Psoas muscle (tissue), 8 donors: ENCODE data around the gene SLFNL1. TPM values are rescaled to one million over a fixed set of nuclear protein-coding genes. Genes with fewer than 3 reads are reported as not detected.

Experiments
- ATAC-seq, 4 donors: fragments of 200-7000 bp; cut with Tn5 transposase; one replicate each; pipeline ENCODE4 v1.9.1; 2020; ENCODE audit warnings: moderate library complexity in 3 of 4, mild to moderate bottlenecking in 2 of 4
- DNase-seq, 2 donors: peaks; one replicate each; pipeline ENCODE4 v3.0.0-alpha.2; 2020
- H3K27ac ChIP-seq: fragments of 200-600 bp; one replicate; pipeline ENCODE4 v1.8.0; 2022
- H3K27me3 ChIP-seq, 3 donors: fragments of 200-600 bp in 1 of 3; one replicate each; pipeline versions ENCODE4 v1.6.1 to v1.8.0; 2013 to 2022; ENCODE audit warnings: low read length in 2 of 3, mild to moderate bottlenecking in 2 of 3, moderate library complexity in 1 of 3; ENCODE audit not compliant: insufficient read depth in 3 of 3
- H3K36me3 ChIP-seq, 2 donors: fragments of 200-600 bp in 1 of 2; one replicate each; pipeline versions ENCODE4 v1.6.1 to v1.8.0; 2013 to 2022; ENCODE audit warnings: low read depth in 1 of 2, mild to moderate bottlenecking in 1 of 2, moderate library complexity in 1 of 2; ENCODE audit not compliant: insufficient read depth in 1 of 2
- H3K4me1 ChIP-seq: fragments of 200-600 bp; one replicate; pipeline ENCODE4 v1.8.0; 2022
- H3K4me3 ChIP-seq: fragments of 200-600 bp; one replicate; pipeline ENCODE4 v1.8.0; 2022; ENCODE audit warnings: mild to moderate bottlenecking
- H3K9me3 ChIP-seq: fragments of 200-600 bp; one replicate; pipeline ENCODE4 v1.8.0; 2022
- WGBS, 3 donors: extraction: QIAGEN DNeasy Blood & Tissue Kit; methylation state at CpG; one replicate each; pipeline versions ENCODE4 v1.1.6 to v1.1.7; 2013; 5-methylcytosine and 5-hydroxymethylcytosine counted together
- intact Hi-C, 2 donors: fragments of 100-400 bp; cut with DNase I; formaldehyde crosslinking; loops; one replicate each; pipeline versions ENCODE4 v1.11.0 to v1.14.2; 2022
- polyA plus RNA-seq, 3 donors: library from polyadenylated mRNA; stranded (reverse); fragments of 200-250 nt; gene quantifications; one replicate each; pipeline ENCODE4 v1.2.3, GENCODE V29; 2013
- total RNA-seq, 4 donors: library from RNA; stranded (reverse); fragmentation: NEBNext Ultra II Directional in 2 of 4; extraction: Animal tissue kit (Norgen Biotek cat#: 25700) in 2 of 4; gene quantifications; one replicate each; pipeline versions ENCODE4 v1.2.1 to v1.2.4, GENCODE V29; 2021 to 2023
- TF ChIP-seq, protein P1 (sequence below): fragments of 200-600 bp; IDR thresholded peaks from one replicate; pipeline ENCODE4 v1.8.0; 2022; ENCODE audit warnings: antibody characterized with exemption
- donor health status: healthy with polysubstance abuse.
- donor health status: DM: no; HTN: no; CAD: no; lungs with moderate emphysema.
- donor health status: Bipolar disorder and iron deficiency.
- donor health status: healthy.
- donor health status: DM: yes; HTN: yes; CAD: no.
- donor health status: DM: no; HTN: no; CAD: no.
- donor health status: DM: no; HTN: no; CAD: no.
- donor health status: DM: yes; HTN: yes; CAD: no.

SLFNL1 gene
- total and polyA plus RNA-seq, 7 donors = 0.13 to 0.58 (median 0.17) TPM

DNA sequence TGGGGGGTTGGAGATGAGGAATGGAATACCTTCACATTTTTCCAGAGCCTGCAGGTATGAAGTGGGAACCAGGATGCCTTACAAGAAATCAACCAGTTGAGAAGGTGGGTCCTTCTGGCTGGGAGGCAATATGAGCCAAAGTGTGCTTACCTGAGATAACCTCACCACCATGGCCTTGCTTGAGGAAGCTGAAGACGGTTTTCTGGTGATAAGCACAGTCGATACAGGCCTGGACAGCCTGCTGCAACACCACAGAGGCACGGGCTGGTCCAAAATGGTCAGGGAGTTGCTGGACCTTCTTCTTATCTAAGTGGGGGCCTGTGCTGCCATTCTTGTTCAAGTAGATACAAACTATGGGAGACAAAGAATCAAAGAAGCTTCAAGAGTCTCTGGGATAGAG, 27.0 kb upstream of the SLFNL1 start:
- Histone ChIP-seq H3K27me3 (no peaks in the 10 kb centered on the region), H3K27ac (no peak overlapping the region), H3K4me1 (peaks cover 26% of the 10 kb centered on the region), H3K4me3 (no peak overlapping the region), H3K36me3 (peaks cover 2 to 34% of the 10 kb centered on the region in 2 donors), H3K9me3 (no peaks in the 10 kb centered on the region)
- intact Hi-C loops = loop anchor here in 1 of 2 donors (10.0 kb wide), 1 partner anchor 66 kb away; no protein-coding TSS in a partner anchor
- WGBS, 3 donors = 92 to 96% (median 95%) methylated on average over 3 of the region's 3 CpGs
- DNase-seq (no peak), ATAC-seq (no peak)
- TF ChIP-seq, protein P1, sequence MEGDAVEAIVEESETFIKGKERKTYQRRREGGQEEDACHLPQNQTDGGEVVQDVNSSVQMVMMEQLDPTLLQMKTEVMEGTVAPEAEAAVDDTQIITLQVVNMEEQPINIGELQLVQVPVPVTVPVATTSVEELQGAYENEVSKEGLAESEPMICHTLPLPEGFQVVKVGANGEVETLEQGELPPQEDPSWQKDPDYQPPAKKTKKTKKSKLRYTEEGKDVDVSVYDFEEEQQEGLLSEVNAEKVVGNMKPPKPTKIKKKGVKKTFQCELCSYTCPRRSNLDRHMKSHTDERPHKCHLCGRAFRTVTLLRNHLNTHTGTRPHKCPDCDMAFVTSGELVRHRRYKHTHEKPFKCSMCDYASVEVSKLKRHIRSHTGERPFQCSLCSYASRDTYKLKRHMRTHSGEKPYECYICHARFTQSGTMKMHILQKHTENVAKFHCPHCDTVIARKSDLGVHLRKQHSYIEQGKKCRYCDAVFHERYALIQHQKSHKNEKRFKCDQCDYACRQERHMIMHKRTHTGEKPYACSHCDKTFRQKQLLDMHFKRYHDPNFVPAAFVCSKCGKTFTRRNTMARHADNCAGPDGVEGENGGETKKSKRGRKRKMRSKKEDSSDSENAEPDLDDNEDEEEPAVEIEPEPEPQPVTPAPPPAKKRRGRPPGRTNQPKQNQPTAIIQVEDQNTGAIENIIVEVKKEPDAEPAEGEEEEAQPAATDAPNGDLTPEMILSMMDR = no peak

DNA sequence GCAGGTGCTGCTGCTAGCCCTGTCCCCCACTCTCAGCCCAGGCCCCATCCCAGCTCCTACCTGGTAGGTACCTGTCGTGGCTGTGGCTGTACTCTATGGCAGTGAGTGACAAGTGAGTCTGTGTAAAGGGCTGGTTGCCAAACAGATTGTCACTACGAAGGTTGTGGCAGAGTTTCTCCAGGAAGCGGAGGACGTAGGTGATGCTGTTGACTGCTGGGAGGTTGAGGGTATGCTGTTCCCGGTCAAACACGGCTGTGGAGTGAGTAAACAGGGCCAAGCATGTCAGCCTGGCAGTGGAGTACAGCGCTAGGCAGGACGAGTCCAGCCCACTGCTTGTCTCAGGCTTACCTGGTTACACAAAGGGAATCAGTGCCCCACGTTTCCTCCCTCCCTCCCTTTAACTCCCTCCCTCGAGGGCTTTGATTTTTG, 24.8 kb upstream of the SLFNL1 start:
- intact Hi-C loops = loop anchor here in 1 of 2 donors (10.0 kb wide), 1 partner anchor 68 kb away; no protein-coding TSS in a partner anchor
- WGBS, 3 donors = 31 to 53% (median 32%) methylated on average over 10 of the region's 10 CpGs
- TF ChIP-seq, protein P1 = no peak

DNA sequence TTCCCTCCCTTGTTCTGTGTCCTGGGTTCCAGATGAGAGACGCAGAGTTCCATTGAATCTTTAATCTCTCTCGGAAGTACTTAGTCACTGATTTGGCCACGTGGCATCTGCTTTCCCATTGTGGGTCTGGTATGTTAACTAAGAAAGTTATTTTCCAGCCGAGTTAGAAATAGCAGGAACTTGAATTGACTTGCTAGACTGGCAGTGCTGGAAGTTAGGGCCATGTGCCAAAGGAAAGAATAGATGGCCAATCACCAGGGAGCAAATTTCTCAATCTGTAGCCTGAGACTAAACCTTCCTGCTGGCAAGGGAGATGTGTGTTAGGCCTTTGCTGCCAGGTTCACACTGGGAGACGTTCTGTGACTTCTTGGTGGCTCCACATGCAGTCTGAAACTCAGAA, 24.2 kb upstream of the SLFNL1 start:
- TF ChIP-seq, protein P1 = no peak
- ATAC-seq = peak; percentile 89 to 96 (median 90)
- H3K27ac ChIP-seq = peak overlapping the region; percentile 83
- DNase-seq = peak; percentile 42 to 73
- intact Hi-C loops = loop anchor here in 1 of 2 donors (10.0 kb wide), 1 partner anchor 69 kb away; no protein-coding TSS in a partner anchor
- peak overlapping the region; percentile 46 for H3K4me3 ChIP-seq
- no peaks in the 10 kb centered on the region for H3K9me3 ChIP-seq
- peaks cover 26% of the 10 kb centered on the region for H3K4me1 ChIP-seq
- 8 to 14% (median 12%) methylated on average over 5 of the region's 5 CpGs for WGBS, 3 donors
- peaks cover 2 to 33% of the 10 kb centered on the region in 2 donors for H3K36me3 ChIP-seq
- H3K27me3 ChIP-seq = no peaks in the 10 kb centered on the region

More for the DNA sequence above, 24.8 kb upstream of the SLFNL1 start:
- peak; percentile 68 to 78 (median 76) for ATAC-seq
- H3K4me1 ChIP-seq = peaks cover 26% of the 10 kb centered on the region
- no peak for DNase-seq
- peak overlapping the region; percentile 46 for H3K4me3 ChIP-seq
- H3K36me3 ChIP-seq = peaks cover 2 to 33% of the 10 kb centered on the region in 2 donors
- H3K9me3 ChIP-seq = no peaks in the 10 kb centered on the region
- H3K27ac ChIP-seq = peak overlapping the region; percentile 83
- no peaks in the 10 kb centered on the region for H3K27me3 ChIP-seq

DNA sequence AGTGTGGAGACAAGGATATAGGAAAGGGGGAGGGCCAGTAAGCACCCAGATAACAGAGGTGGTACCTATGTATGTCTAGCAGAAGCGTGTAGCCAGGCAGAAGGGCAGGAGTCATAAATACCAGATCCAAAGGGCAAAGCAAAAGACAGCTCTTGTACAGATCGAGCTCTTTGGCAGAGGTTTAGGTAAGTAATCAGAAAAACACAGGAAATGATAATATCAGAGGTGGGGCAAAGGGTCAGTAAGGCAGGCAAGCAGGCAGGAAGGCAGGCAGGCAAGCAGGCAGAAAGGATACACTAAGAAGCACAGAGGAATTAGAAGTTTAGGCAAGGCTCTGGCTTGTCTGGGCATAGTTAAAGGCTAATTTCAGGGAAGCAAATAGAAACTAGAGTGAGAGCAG, 22.7 kb upstream of the SLFNL1 start:
- Histone ChIP-seq H3K36me3 (peaks cover 5 to 42% of the 10 kb centered on the region in 2 donors), H3K9me3 (no peaks in the 10 kb centered on the region), H3K27ac (peak overlapping the region; percentile 83), H3K4me3 (peak overlapping the region; percentile 46), H3K27me3 (no peaks in the 10 kb centered on the region), H3K4me1 (peaks cover 26% of the 10 kb centered on the region)
- DNase-seq (no peak), ATAC-seq (no peak)
- intact Hi-C loops = loop anchor here in 1 of 2 donors (10.0 kb wide), 1 partner anchor 71 kb away; no protein-coding TSS in a partner anchor
- 62 to 73% (median 65%) methylated on average over 2 of the region's 2 CpGs for WGBS, 3 donors
- TF ChIP-seq, protein P1 = no peak
